ENCODE measurements around the gene KLHL26. TPM values are rescaled to one million over a fixed set of nuclear protein-coding genes. Genes with fewer than 3 reads are reported as not detected.

KLHL26 gene
- polyA plus RNA-seq, 3 donors: 1.6 to 3.2 (median 2.0) TPM

GRCh38 chr19:18716857-18717256 lies 80.0 kb downstream of the KLHL26 start:
- H3K9me3 ChIP-seq (replicated peaks in 1 of 2; ENCODE audit: control insufficient read depth in 1 of 2, insufficient read depth in 1 of 2, low read length in 2 of 2): peaks cover 0 to 5% of the 10 kb centered on the region in 2 donors
- 98% methylated on average over 6 of the region's 6 CpGs for WGBS (ENCODE audit: insufficient coverage)
- H3K79me2 ChIP-seq (ENCODE audit: insufficient read depth, low read length): peaks cover 9% of the 10 kb centered on the region
- H4K20me1 ChIP-seq (ENCODE audit: insufficient read depth, low read length): peaks cover 89% of the 10 kb centered on the region
- H3K27ac ChIP-seq (ENCODE audit: low read depth in 1 of 2, low read length in 2 of 2): no peak overlapping the region
- H3K36me3 Mint-ChIP-seq: peaks cover 22 to 40% of the 10 kb centered on the region in 2 donors
- H3K4me2 ChIP-seq (replicated peaks; ENCODE audit: extremely low read depth, low read length, poor library complexity, severe bottlenecking): no peak overlapping the region
- no peak overlapping the region for H3K9ac ChIP-seq (ENCODE audit: insufficient read depth, low read length, poor library complexity, severe bottlenecking)
- H3K27me3 ChIP-seq (ENCODE audit: control insufficient read depth in 2 of 2, insufficient read depth in 2 of 2, low read length in 2 of 2): no peaks in the 10 kb centered on the region
- H3K27ac Mint-ChIP-seq: peak overlapping the region in 2 of 7 donors; percentile 48 to 52
- DNase-seq: no peak
- peaks cover 0 to 16% of the 10 kb centered on the region in 2 donors for H3K36me3 ChIP-seq (replicated peaks in 1 of 2; ENCODE audit: control insufficient read depth in 1 of 2, insufficient read depth in 2 of 2, low read length in 2 of 2)
- intact Hi-C loops (cut with micrococcal nuclease): no loop called here
- H3K27me3 Mint-ChIP-seq (ENCODE audit: low read depth in 3 of 3): peaks cover 0 to 7% (median 5%) of the 10 kb centered on the region in 3 donors
- H2AFZ ChIP-seq (ENCODE audit: insufficient read depth, low read depth, low read length, poor library complexity, severe bottlenecking): no peak overlapping the region
- H3K4me1 Mint-ChIP-seq: peaks cover 17% of the 10 kb centered on the region
- peaks cover 0 to 14% of the 10 kb centered on the region in 2 donors for H3K4me1 ChIP-seq (ENCODE audit: control insufficient read depth in 1 of 2, insufficient read depth in 2 of 2, low read length in 2 of 2)
- H3K9me3 Mint-ChIP-seq: peaks cover 0 to 7% (median 3%) of the 10 kb centered on the region in 7 donors
- no peak for TF ChIP-seq CTCF (IDR thresholded peaks at IDR 0.05)
- H3K4me3 Mint-ChIP-seq: no peak overlapping the region
- H3K4me3 ChIP-seq (replicated peaks in 1 of 3; ENCODE audit: low read depth in 2 of 3, low read length in 3 of 3): no peak overlapping the region

- H2AFZ ChIP-seq (ENCODE audit: insufficient read depth, low read depth, low read length, poor library complexity, severe bottlenecking): no peak overlapping the region
- peaks cover 3% of the 10 kb centered on the region for H3K79me2 ChIP-seq (ENCODE audit: insufficient read depth, low read length)
- H3K4me3 Mint-ChIP-seq: no peak overlapping the region
- H3K36me3 ChIP-seq (replicated peaks in 1 of 2; ENCODE audit: control insufficient read depth in 1 of 2, insufficient read depth in 2 of 2, low read length in 2 of 2): peaks cover 3 to 21% of the 10 kb centered on the region in 2 donors
- H3K9me3 Mint-ChIP-seq: peaks cover 0 to 7% (median 3%) of the 10 kb centered on the region in 7 donors
- TF ChIP-seq CTCF (IDR thresholded peaks at IDR 0.05): no peak
- no peak overlapping the region for H3K27ac ChIP-seq (ENCODE audit: low read depth in 1 of 2, low read length in 2 of 2)
- H3K27me3 ChIP-seq (ENCODE audit: control insufficient read depth in 2 of 2, insufficient read depth in 2 of 2, low read length in 2 of 2): no peaks in the 10 kb centered on the region
- peaks cover 0 to 5% of the 10 kb centered on the region in 2 donors for H3K9me3 ChIP-seq (replicated peaks in 1 of 2; ENCODE audit: control insufficient read depth in 1 of 2, insufficient read depth in 1 of 2, low read length in 2 of 2)
- intact Hi-C loops (cut with micrococcal nuclease): no loop called here
- no peak for DNase-seq
- H3K4me3 ChIP-seq (replicated peaks in 1 of 3; ENCODE audit: low read depth in 2 of 3, low read length in 3 of 3): no peak overlapping the region
- H4K20me1 ChIP-seq (ENCODE audit: insufficient read depth, low read length): peaks cover 89% of the 10 kb centered on the region
- H3K4me1 Mint-ChIP-seq: peaks cover 17% of the 10 kb centered on the region
- peaks cover 28 to 48% of the 10 kb centered on the region in 2 donors for H3K36me3 Mint-ChIP-seq
- H3K27me3 Mint-ChIP-seq (ENCODE audit: low read depth in 3 of 3): peaks cover 0 to 7% (median 5%) of the 10 kb centered on the region in 3 donors
- no peak overlapping the region for H3K27ac Mint-ChIP-seq
- WGBS (ENCODE audit: insufficient coverage): 89% methylated on average over 8 of the region's 10 CpGs
- H3K4me2 ChIP-seq (replicated peaks; ENCODE audit: extremely low read depth, low read length, poor library complexity, severe bottlenecking): no peak overlapping the region
- H3K9ac ChIP-seq (ENCODE audit: insufficient read depth, low read length, poor library complexity, severe bottlenecking): no peak overlapping the region
- H3K4me1 ChIP-seq (ENCODE audit: control insufficient read depth in 1 of 2, insufficient read depth in 2 of 2, low read length in 2 of 2): peaks cover 0 to 14% of the 10 kb centered on the region in 2 donors
Measured at GRCh38 chr19:18717601-18718000, 80.8 kb downstream of the KLHL26 start.

Data from CD14-positive monocyte (primary cell).